Measurements from ENCODE around the gene PIAS1.
"Not testable (repeated sequence)": the region's sequence is repeated elsewhere in the genome, so short reads cannot be mapped to it uniquely, and the experiment has no call there.

The PIAS1 gene

DNA sequence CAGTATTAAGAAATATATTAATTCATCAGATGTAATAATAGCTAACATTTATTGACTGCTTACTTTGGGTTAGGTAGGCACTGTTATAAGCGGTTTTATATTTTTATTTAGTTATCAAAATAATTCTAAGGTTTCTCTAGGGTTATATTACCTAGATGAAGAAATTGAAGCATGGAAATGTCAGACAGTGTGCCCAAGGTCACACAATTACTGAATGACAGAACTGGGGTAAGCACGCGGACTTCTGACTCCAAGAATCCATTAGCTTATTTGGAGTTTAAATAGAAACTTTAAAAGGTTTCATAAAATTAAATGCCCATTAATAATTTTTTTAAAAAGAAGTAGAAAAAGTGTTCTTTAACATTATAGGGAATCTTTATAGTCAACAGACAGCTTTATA, 76.7 kb downstream of the PIAS1 start:
- no peak for DNase-seq

DNA sequence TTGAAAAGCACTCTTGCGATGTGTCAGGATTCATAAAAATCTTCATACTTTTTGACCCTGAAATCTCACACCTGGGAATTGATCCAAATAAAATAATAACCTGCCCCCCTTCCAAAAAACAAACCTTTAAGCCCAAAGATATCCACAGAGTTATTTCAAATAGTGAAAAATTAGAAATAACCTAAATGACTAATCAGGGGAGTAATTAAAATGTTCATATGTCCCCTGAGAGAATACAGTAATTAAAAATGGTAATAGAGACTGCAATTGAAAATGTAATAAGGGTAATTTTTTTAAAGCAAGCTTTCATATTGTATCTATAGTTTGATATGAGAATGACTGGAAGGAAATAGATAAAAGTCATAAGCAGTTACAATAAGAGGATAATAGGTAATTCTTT, 83.0 kb downstream of the PIAS1 start:
- DNase-seq, result no peak

- DNase-seq, result no peak
These were observed 89.0 kb downstream of the PIAS1 start for GRCh38 chr15:68143129-68143528.

GRCh38 chr15:68143785-68144184, 89.7 kb downstream of the PIAS1 start:
- no peak for DNase-seq

GRCh38 chr15:68145706-68146105, 91.6 kb downstream of the PIAS1 start:
- no peak for DNase-seq

DNA sequence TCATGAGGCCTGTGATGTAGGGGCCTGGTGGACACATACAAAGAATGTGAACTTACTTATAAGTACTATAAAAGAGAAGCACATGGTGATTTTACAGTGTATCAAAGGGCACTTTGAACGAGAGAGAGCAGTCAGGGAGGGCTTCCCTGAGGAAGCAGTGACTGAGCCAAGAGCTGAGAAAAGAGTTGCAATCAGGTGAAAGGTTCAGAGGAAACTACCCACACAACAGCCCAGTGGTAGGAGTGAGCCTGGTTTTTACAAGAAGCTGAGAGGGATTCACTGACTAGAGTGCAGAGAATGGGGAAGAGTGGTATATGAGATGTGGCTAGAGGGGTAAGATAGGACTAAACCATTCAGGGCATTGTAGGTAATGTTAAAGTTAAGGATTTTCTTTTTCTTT, 93.9 kb downstream of the PIAS1 start:
- DNase-seq, result no peak

DNA sequence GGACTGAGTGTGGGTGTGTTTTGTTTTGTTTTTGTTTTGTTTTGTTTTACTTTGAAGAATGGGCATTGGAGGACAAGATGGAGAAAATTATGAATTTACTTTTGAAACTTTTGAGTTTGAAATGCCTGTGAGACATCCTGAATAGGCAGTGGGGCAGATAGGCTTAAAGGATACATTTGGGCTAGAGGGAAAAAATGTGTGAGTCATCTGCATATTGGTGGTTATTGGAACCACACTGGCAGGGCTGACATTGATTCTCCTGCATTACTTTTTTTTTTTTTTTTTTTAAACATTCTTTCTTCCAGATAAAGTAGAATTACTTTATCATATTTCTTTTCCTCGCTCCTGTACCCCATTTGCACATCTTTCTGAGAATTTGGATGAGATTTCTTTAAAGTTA, 94.9 kb downstream of the PIAS1 start:
- DNase-seq, result no peak

DNA sequence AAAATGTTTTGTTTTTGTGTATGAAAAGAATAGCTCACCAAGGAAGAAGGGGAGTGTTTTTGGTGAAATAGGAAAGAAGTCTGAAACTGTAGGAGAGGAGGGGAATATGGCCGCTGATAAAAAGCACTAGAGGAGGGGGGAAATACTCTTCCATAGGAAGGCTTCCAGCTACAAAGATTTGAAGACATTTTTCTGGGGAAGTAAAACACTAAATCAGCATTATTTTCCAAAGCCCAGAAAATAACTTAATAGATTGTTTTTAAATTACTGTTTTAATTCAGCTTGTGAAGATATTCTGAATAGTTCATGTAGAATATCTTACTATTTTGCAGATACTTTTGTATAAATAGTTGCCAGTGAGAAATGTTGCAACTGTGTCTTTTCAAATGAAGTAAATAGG, 96.1 kb downstream of the PIAS1 start:
- DNase-seq, result no peak

DNA sequence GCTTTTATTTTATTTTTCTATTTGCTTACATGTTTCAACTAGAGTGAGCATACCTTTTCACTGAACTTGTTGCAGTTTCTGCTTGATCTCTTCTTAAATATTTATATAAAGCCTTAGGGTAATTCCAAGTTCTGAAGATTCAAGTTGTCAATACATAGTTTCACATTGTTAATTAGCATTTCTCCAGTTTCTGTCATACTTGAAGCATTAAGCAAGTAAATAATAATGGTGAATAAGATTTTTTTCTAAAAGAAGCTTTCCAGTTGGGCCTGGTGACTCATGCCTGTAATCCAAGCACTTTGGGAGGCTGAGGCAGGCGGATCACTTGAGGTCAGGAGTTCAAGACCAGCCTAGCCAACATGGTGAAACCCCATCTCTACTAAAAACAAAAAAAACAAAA, 97.2 kb downstream of the PIAS1 start:
- no peak for DNase-seq

- DNase-seq, result no peak
These were observed 98.2 kb downstream of the PIAS1 start for GRCh38 chr15:68152342-68152741.

DNA sequence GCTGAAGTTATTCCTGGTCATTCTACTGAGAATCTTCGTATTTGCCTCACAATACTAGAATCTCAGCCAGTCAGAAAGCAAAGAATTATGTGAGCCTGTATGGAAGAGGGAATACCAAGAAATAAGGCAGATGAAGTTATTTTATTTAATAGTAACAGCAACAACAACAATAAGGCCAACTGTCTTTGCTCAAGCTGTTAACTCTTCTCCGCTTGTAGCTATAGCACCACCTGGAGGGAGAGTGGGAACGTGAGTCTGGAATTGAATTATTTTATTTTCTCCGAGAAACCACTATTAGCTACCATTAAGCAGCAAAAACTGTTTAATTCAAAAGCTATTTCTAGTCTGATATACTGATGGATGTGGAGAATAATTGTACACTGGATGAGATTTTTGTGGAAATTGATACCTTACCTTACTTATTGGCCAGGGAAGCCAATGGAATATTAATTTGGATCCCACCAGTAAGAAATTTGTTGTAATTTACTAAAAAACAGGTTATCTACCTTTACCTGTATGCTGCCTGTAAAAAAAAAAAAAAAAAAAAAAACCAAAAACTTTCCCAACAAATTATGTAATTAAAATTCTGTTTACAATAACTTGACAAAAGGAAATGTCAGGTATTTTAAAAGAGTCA, 100.9 kb downstream of the PIAS1 start:
- DNase-seq, result peak; percentile 19

- no peak for DNase-seq
These were observed 103.0 kb downstream of the PIAS1 start for GRCh38 chr15:68157074-68157473.

DNA sequence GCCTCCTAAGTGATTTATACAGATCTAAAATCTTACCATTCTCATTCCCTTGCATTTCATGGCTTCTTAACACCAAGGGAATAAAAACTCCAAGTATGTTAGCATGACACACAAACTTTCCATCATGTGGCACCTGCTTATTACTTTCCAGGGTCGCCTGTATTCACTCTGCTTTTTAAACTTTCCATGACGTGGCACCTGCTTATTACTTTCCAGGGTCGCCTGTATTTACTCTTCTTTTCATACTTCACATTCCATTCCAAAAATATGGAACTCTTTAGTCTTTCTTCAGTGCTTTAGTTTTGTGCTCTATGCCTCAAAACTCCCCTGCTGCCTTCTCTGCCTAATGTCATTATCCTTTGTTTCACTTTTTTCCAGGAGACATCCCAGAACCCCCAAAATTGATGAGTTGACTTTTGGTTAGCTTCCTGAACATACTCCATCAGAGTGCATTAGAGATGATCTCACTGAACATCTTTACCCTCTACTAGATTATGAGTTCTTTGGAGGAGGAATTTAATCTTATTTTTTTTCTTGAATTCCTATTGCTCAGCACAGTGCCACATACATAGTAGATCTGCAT, 104.0 kb downstream of the PIAS1 start:
- no peak for DNase-seq

DNA sequence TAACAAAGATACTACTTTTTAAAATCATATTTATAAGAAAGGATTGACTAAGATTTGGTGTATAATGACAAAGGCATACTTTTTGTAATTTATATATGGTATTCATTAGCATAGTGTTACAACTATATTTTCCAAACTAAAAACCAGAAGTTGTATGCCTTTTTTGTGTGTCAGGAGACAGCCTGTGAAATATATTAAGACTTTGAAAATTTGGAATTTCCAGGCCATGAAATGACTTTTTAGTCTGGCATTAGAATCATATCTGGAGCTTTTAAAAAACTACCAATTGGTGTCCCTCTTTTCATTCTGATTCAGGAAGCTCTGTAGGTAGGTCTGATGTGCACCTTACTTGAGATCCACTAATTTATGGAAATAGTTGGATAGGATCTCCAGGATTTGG, 109.1 kb downstream of the PIAS1 start:
- no peak for DNase-seq

DNA sequence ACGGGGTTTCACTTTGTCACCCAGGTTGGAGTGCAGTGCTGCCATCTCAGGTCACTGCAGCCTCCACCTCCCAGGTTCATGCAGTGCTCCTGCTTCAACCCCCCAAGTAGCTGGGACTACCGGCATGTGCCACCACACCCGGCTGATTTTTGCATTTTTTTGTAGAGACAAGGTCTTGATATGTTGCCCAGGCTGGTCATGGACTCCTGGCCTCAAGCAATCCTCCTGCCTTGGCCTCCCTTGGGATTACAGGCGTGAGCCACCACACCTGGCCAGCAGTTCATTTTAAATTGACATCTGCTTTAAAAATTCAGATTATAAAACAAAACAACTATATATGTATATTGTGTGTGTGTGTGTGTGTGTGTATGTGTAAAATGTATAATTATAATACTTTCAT, 112.7 kb downstream of the PIAS1 start:
- no peak for DNase-seq

DNA sequence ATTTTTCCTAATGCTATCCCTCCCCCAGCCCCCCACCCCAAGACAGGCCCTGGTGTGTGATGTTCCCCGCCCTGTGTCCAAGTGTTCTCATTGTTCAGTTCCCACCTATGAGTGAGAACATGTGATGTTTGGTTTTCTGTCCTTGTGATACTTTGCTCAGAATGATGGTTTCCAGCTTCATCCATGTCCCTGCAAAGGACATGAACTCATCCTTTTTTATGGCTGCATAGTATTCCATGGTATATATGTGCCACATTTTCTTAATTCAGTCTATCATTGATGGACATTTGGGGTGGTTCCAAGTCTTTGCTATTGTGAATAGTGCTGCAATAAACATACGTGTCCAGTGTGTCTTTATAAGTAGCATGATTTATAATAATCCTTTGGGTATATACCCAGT, 117.9 kb downstream of the PIAS1 start:
- DNase-seq, result not testable (repeated sequence)

GRCh38 chr15:68173119-68173518, 119.0 kb downstream of the PIAS1 start:
- DNase-seq, result no peak

GRCh38 chr15:68175526-68175925, 121.4 kb downstream of the PIAS1 start:
- DNase-seq, result no peak

GRCh38 chr15:68176601-68177000, 122.5 kb downstream of the PIAS1 start:
- no peak for DNase-seq

DNA sequence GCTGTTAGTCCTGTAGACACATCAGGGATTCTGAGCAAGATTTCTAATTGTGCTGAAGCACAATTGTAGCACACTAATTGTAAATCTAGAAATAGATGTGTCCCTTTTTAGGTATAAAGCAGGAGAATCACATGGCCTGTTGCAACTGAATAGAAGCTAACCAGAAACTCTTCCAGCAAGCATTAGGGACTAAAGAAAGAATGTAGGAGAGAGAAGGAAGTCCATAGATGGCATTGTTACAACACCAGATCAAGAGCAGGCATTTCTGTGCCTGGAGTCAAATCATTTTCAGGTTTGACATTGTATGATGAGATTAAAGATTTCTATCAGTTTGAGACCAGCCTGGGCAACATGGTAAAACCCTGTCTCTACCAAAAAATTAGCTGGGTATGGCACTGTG, 123.6 kb downstream of the PIAS1 start:
- DNase-seq, result no peak

DNA sequence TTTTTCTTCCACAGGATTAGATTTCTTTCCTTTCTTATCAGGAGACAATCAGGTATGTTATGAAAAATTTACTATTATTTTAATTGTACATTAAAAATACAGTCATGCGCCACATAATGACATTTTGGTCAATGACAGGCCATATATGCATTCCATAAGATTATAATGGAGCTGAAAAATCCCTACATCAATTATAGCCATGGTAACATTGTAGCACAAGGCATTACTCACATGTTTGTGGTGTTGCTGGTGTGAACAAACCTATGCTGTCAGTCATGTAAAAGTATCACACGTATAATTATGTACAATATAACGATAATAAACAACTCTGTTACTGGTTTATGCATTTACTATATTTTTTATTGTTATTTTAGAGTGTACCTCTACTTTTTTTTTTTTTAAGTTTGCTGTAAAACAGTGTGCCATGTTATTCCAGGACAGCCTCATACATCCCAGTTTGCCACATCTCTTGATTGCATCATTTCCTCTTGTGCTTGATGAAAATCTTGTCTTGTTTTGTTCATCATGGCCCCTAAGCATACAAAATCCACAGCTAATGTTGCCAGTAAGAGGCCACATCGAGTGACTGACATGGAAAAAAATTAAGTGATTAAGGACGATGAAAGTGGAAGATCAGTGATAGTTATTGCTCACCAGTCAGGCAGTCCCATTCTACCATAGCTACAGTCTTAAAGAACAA, 129.7 kb downstream of the PIAS1 start:
- DNase-seq, result no peak

DNA sequence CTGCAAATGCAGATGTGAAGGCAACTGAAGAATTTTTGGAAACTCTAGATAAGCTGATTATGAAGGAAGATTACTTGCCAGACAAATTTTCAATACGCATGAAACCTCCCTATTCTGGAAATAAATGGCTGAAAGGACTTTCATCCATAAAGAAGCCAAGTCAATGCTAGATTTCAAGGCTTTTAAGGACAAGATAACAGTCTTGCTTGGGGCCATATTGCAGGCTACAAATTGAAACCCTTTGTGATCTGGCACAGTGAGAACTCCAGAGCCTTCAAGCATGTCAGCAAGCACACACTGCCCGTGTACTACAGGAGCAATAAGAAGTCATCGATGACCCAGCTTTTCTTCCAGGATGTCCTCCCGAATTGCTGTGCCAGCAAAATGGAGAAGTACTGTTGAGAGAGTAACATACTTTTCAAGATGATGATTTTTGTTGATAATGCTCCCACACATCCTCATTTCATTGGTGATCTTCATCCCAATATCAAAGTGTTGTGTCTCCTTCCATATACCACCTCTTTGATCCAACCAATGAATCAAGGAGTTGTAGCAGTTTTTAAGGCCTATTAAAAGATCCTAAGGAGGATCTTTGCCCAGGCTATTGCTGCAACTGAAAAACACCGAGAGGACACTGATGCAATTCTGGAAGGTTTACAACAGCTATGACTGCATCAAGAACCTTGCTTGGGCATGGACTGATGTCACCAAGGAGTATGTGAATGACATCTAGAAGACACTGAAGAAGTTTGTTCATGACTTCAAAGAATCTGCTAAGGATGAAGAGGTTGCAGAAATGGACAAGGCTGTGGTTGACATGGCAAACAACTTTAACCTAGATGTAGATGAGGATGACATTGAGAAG, 130.7 kb downstream of the PIAS1 start:
- DNase-seq, result no peak

DNA sequence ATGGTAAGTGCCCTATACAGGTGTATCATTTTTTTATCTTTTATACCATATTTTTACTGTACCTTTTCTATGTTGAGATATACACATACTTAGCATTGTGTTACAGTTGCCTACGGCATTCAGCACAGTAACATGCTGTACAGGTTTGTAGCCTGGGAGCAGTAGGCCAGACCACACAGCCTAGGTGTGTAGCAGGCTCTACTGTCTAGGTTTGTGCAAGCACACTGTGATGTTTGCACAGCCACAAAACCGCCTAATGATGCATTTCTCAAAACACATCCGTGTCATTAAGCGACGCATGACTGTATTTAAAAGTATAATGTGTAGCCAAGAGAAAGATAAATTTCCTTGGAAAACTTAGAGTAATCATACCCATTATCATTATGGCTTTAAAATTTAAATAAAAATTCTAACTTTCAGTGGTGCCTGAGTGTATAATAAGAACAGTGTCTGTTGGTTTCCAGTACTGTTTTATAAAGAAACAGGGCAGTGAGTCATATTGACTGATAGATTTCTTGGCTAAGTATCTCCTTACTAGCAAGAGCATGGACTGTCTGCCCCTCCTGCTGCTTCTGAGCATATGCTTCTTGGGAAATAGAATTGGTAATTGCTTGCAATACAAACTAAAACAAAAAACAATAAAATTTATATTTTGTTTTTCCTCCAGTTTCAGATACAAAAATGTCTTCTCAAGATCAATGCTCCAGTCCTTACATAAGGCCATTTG, 132.7 kb downstream of the PIAS1 start:
- no peak for DNase-seq

Measured in NCI-H748 treated with DMSO at 0.1 percent for 48 hours (cell line).